Stimulated activated CD4-positive, alpha-beta T cell treated with anti-CD3 and anti-CD28 coated beads, Interleukin-2, amount 100 ng/mL, for 4 hours (primary cell): ENCODE measurements around the gene ROBO1.

Experiments
- DNase-seq: peaks from one replicate; pipeline ENCODE4 v3.0.0-alpha.2; 2020; ENCODE audit warnings: low read depth

Gene ROBO1

GRCh38 chr3:79461129-79461792, 306.5 kb downstream of the ROBO1 start:
- no peak for DNase-seq

GRCh38 chr3:79453600-79453999, 314.2 kb downstream of the ROBO1 start:
- DNase-seq = no peak

GRCh38 chr3:79436387-79436786, 331.4 kb downstream of the ROBO1 start:
- DNase-seq = no peak

GRCh38 chr3:79427081-79427480, 340.7 kb downstream of the ROBO1 start:
- no peak for DNase-seq

- DNase-seq = no peak
Observed at GRCh38 chr3:79424811-79425210, 343.0 kb downstream of the ROBO1 start.

- DNase-seq = no peak
Observed at GRCh38 chr3:79423417-79423816, 344.4 kb downstream of the ROBO1 start.

- no peak for DNase-seq
Observed at GRCh38 chr3:79421273-79421672, 346.5 kb downstream of the ROBO1 start.

- no peak for DNase-seq
Observed at GRCh38 chr3:79418855-79419621, 348.8 kb downstream of the ROBO1 start.

GRCh38 chr3:79415356-79415755, 352.4 kb downstream of the ROBO1 start:
- no peak for DNase-seq

- DNase-seq = no peak
Observed at GRCh38 chr3:79414806-79415205, 353.0 kb downstream of the ROBO1 start.

- no peak for DNase-seq
Observed at GRCh38 chr3:79414035-79414434, 353.8 kb downstream of the ROBO1 start.

- DNase-seq = no peak
Observed at GRCh38 chr3:79412537-79412936, 355.3 kb downstream of the ROBO1 start.

GRCh38 chr3:79410617-79411016, 357.2 kb downstream of the ROBO1 start:
- no peak for DNase-seq

GRCh38 chr3:79410136-79410535, 357.7 kb downstream of the ROBO1 start:
- DNase-seq = no peak

- no peak for DNase-seq
Observed at GRCh38 chr3:79406175-79406574, 361.6 kb downstream of the ROBO1 start.

- no peak for DNase-seq
Observed at GRCh38 chr3:79405183-79405582, 362.6 kb downstream of the ROBO1 start.

GRCh38 chr3:79396595-79396994, 371.2 kb downstream of the ROBO1 start:
- DNase-seq = no peak

GRCh38 chr3:79392479-79392878, 375.3 kb downstream of the ROBO1 start:
- DNase-seq = no peak

- DNase-seq = no peak
Observed at GRCh38 chr3:79390352-79390751, 377.4 kb downstream of the ROBO1 start.

GRCh38 chr3:79385211-79385610, 382.6 kb downstream of the ROBO1 start:
- no peak for DNase-seq

GRCh38 chr3:79383402-79384012, 384.3 kb downstream of the ROBO1 start:
- no peak for DNase-seq

- DNase-seq = no peak
Observed at GRCh38 chr3:79380581-79380980, 387.2 kb downstream of the ROBO1 start.

GRCh38 chr3:79378064-79378463, 389.7 kb downstream of the ROBO1 start:
- no peak for DNase-seq
